HepG2 (cell line): ENCODE results near the gene POMT2. TPM values are rescaled to one million over a fixed set of nuclear protein-coding genes. Genes with fewer than 3 reads are reported as not detected.

Experiments
- ARID5B ChIP-seq: IDR thresholded peaks from 2 replicates; pipeline ENCODE4 v1.4.0; 2020; ENCODE audit warnings: mild to moderate bottlenecking, missing genetic modification reagents
- ASH2L ChIP-seq: fragments of 300-600, 200-600 bp; sonication (generic); IDR thresholded peaks from 2 replicates; pipeline ENCODE4 v1.7.0; 2017; ENCODE audit warnings: low read depth, mild to moderate bottlenecking, moderate library complexity, mixed read lengths, low read length; ENCODE audit not compliant: insufficient read length
- ATAD3A ChIP-seq: sonication (generic); formaldehyde crosslinking; IDR thresholded peaks from 2 replicates; pipeline ENCODE4 v1.4.0; 2020; ENCODE audit warnings: missing genetic modification reagents
- DPF2 ChIP-seq: sonication (generic); formaldehyde crosslinking; IDR thresholded peaks from 2 replicates; pipeline ENCODE4 v1.4.0; 2020; ENCODE audit warnings: mild to moderate bottlenecking, low read depth, missing genetic modification reagents, borderline replicate concordance
- ELF3 ChIP-seq: IDR thresholded peaks from 2 replicates; pipeline ENCODE4 v1.6.1; 2016; ENCODE audit warnings: missing genetic modification reagents, missing compliant biosample characterization
- HOXA3 ChIP-seq: sonication (generic); formaldehyde crosslinking; IDR thresholded peaks from 2 replicates; pipeline ENCODE4 v1.5.0; 2020; ENCODE audit warnings: missing genetic modification reagents
- KLF13 ChIP-seq: sonication (generic); formaldehyde crosslinking; IDR thresholded peaks from 2 replicates; pipeline ENCODE4 v1.4.0; 2020; ENCODE audit warnings: mild to moderate bottlenecking, missing genetic modification reagents
- NFAT5 ChIP-seq: sonication (generic); formaldehyde crosslinking; IDR thresholded peaks from 2 replicates; pipeline ENCODE4 v1.4.0; 2020; ENCODE audit warnings: missing genetic modification reagents
- POGZ ChIP-seq: sonication (generic); formaldehyde crosslinking; IDR thresholded peaks from 2 replicates; pipeline ENCODE4 v1.4.0; 2020; ENCODE audit warnings: mild to moderate bottlenecking, missing genetic modification reagents
- SOX6 ChIP-seq, 2 experiments: fragments of 450-650 bp in 1 of 2; sonication (generic) in 1 of 2; formaldehyde crosslinking in 1 of 2; IDR thresholded peaks; 2 replicates each; pipeline versions ENCODE4 v1.4.0 to v1.6.1; 2017 to 2020; ENCODE audit warnings: antibody characterized with exemption in 1 of 2, mild to moderate bottlenecking in 1 of 2, missing genetic modification reagents in 1 of 2
- TBX2 ChIP-seq: sonication (generic); formaldehyde crosslinking; IDR thresholded peaks from 2 replicates; pipeline ENCODE4 v1.5.0; 2020; ENCODE audit warnings: missing genetic modification reagents, mild to moderate bottlenecking, borderline replicate concordance
- TGIF2 ChIP-seq: IDR thresholded peaks from 2 replicates; pipeline ENCODE4 v1.6.1; 2016; ENCODE audit warnings: control low read depth, missing compliant biosample characterization
- YEATS4 ChIP-seq: sonication (generic); formaldehyde crosslinking; IDR thresholded peaks from 2 replicates; pipeline ENCODE4 v1.4.0; 2020; ENCODE audit warnings: missing genetic modification reagents, borderline replicate concordance
- ZMYM3 ChIP-seq: sonication (generic); formaldehyde crosslinking; IDR thresholded peaks from 2 replicates; pipeline ENCODE4 v1.5.1; 2020; ENCODE audit warnings: mild to moderate bottlenecking, missing genetic modification reagents
- ZNF121 ChIP-seq: sonication (generic); formaldehyde crosslinking; IDR thresholded peaks from 2 replicates; pipeline ENCODE4 v1.5.0; 2020; ENCODE audit warnings: mild to moderate bottlenecking, missing genetic modification reagents
- ZNF292 ChIP-seq: sonication (generic); formaldehyde crosslinking; IDR thresholded peaks from 2 replicates; pipeline ENCODE4 v1.8.1; 2022; ENCODE audit warnings: mild to moderate bottlenecking, low read depth, missing genetic modification reagents, borderline replicate concordance
- ZNF552 ChIP-seq: sonication (generic); formaldehyde crosslinking; IDR thresholded peaks from 2 replicates; pipeline ENCODE4 v1.9.0; 2022; ENCODE audit warnings: missing genetic modification reagents, mild to moderate bottlenecking, borderline replicate concordance
- polyA plus RNA-seq, 8 experiments: library from polyadenylated mRNA; depleted of rRNA in 3 of 8; stranded (reverse) in 7 of 8; unstranded in 1 of 8; fragments of >200 nt; fragmentation: Illumina TruSeq in 4 of 8; extraction: Trizol in 4 of 8; gene quantifications; 2 replicates each; pipeline versions ENCODE4 v1.2.1 to v1.2.3, GENCODE V29; 2011 to 2016; ENCODE audit warnings: low read depth in 4 of 8, missing spikeins in 1 of 8, mixed read lengths in 1 of 8; ENCODE audit not compliant: insufficient read depth in 1 of 8
- total RNA-seq, 5 experiments: library from RNA; depleted of rRNA; stranded (reverse); fragments of >200 nt; fragmentation: Illumina TruSeq; extraction: Trizol; gene quantifications; 2 replicates each; pipeline ENCODE4 v1.2.3, GENCODE V29; 2016; ENCODE audit warnings: low read depth in 1 of 5
- TF ChIP-seq, protein P1 (sequence below): sonication (generic); formaldehyde crosslinking; IDR thresholded peaks from 2 replicates; pipeline ENCODE4 v1.4.0; 2020; ENCODE audit warnings: mild to moderate bottlenecking, missing genetic modification reagents, borderline replicate concordance

POMT2 gene
- total and polyA plus RNA-seq, 2 of the 13 experiments (the other 11 are each of a cell fraction or from before 2014, with no cell fraction given): 15.3 to 15.9 TPM

DNA sequence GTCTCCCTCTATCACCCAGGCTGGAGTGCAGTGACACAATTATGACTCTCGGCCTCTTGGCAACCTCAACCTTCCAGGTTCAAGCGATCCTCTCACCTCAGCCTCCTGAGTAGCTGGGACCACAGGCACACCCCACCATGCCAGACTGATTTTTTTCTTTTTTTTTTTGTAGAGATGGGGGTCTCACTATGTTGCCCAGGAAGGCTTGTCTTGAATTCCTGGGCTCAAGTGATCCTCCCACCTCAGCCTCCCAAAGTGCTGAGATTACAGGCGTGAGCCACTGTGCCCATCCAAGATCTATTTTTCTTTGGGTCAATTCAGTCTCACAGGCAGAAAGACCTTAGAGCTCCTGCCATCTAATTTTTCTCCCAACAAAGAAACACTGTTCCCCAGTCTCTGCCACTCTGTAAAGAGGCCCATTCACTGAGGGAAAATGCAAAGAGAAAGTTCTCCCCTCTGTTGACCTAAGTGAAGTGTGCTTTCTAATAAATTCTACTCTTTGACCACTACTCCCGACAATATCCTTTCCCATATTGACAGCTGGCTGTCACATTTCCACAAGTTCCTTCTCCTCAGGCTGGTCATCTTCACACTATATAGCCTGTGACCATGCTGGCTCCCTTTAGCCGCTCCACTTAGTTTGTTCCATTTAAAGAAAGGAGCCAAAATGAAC is 32.9 kb upstream of the POMT2 start (continued):
- TF ChIP-seq TBX2 (CRISPR knock-in tag) (peak; percentile 31; the same call in 1 of the 2 replicates), DPF2 (CRISPR knock-in tag) (peak; percentile 48; the same call in 1 of the 2 replicates), ELF3 (CRISPR knock-in tag) (peak; percentile 39; the same call in 1 of the 2 replicates), KLF13 (CRISPR knock-in tag) (no peak), YEATS4 (CRISPR knock-in tag) (no peak), ATAD3A (CRISPR knock-in tag) (no peak), TGIF2 (peak; percentile 82; the same call in 1 of the 2 replicates), ZNF292 (peak; percentile 58; the same call in 1 of the 2 replicates), ZMYM3 (CRISPR knock-in tag) (peak; percentile 48; the same call in 1 of the 2 replicates), ARID5B (CRISPR knock-in tag) (peak; percentile 74; the same call in 1 of the 2 replicates), NFAT5 (no peak), SOX6 (IDR thresholded peaks at IDR 0.05) (no peak), SOX6 (CRISPR knock-in tag; IDR thresholded peaks at IDR 0.05) (peak; percentile 47), HOXA3 (CRISPR knock-in tag) (no peak), ASH2L (peak; percentile 33), POGZ (CRISPR knock-in tag) (peak; percentile 45; the same call in 1 of the 2 replicates), ZNF121 (CRISPR knock-in tag) (peak; percentile 71), ZNF552 (no peak)
- TF ChIP-seq, protein P1, sequence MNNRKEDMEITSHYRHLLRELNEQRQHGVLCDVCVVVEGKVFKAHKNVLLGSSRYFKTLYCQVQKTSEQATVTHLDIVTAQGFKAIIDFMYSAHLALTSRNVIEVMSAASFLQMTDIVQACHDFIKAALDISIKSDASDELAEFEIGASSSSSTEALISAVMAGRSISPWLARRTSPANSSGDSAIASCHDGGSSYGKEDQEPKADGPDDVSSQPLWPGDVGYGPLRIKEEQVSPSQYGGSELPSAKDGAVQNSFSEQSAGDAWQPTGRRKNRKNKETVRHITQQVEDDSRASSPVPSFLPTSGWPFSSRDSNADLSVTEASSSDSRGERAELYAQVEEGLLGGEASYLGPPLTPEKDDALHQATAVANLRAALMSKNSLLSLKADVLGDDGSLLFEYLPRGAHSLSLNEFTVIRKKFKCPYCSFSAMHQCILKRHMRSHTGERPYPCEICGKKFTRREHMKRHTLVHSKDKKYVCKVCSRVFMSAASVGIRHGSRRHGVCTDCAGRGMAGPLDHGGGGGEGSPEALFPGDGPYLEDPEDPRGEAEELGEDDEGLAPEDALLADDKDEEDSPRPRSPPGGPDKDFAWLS (CRISPR knock-in tag): no peak
